Uterus (tissue), 2 donors: ENCODE data around the gene KLF11.

Experiments used
- POLR2A ChIP-seq, 2 donors: fragments of 450-650 bp; IDR thresholded peaks; one replicate each; pipeline ENCODE4 v1.6.1; 2016; ENCODE audit warnings: antibody characterized with exemption in 2 of 2, mild to moderate bottlenecking in 1 of 2, moderate library complexity in 1 of 2
- TF ChIP-seq, protein P1 (sequence below), 4 experiments: fragments of 200-600 bp in 2 of 4; fragments of 450-650 bp in 2 of 4; sonication (generic) in 2 of 4; IDR thresholded peaks; one replicate each; pipeline ENCODE4 v1.5.1; 2016 to 2019; ENCODE audit warnings: antibody characterized with exemption in 4 of 4, mild to moderate bottlenecking in 2 of 4, moderate library complexity in 1 of 4

DNA sequence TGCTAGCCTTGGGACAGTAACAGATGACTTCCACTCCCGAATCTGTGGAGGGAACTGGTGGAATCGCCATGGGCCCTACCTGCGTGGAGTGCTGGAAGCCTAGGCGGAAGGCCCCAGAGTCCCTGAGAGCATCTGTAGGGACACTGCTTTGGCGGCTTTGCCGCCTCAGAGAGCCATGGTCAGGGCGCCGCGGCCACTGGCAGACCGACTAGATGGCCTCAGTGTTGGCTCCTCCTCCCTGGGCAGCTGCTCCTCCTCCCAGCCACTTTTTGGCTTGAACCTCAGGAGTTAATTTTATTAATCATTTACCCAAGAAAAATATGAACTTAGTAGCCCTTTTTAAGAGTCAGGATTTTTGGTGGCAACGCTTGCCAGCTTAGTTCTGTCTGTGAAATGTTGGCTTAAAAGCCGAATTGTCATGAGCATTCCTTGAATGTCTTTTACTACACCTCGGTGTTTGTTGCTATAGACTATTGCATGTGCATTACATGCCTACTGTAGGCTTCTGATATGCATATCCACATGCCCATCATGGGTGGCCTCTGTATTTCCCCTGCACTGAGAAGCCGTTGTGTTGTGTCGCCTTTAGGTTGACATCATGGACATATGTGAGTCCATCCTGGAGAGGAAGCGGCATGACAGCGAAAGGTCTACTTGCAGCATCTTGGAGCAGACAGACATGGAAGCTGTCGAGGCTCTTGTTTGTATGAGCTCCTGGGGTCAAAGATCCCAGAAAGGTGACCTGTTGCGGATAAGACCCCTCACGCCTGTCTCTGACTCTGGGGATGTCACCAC is 2.4 kb downstream of the KLF11 start:
- TF ChIP-seq, protein P1, sequence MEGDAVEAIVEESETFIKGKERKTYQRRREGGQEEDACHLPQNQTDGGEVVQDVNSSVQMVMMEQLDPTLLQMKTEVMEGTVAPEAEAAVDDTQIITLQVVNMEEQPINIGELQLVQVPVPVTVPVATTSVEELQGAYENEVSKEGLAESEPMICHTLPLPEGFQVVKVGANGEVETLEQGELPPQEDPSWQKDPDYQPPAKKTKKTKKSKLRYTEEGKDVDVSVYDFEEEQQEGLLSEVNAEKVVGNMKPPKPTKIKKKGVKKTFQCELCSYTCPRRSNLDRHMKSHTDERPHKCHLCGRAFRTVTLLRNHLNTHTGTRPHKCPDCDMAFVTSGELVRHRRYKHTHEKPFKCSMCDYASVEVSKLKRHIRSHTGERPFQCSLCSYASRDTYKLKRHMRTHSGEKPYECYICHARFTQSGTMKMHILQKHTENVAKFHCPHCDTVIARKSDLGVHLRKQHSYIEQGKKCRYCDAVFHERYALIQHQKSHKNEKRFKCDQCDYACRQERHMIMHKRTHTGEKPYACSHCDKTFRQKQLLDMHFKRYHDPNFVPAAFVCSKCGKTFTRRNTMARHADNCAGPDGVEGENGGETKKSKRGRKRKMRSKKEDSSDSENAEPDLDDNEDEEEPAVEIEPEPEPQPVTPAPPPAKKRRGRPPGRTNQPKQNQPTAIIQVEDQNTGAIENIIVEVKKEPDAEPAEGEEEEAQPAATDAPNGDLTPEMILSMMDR (IDR thresholded peaks at IDR 0.05): no peak
- TF ChIP-seq POLR2A (IDR thresholded peaks at IDR 0.05): no peak
